ENCODE results near the gene TEC. TPM values are rescaled to one million over a fixed set of nuclear protein-coding genes. Genes with fewer than 3 reads are reported as not detected.
A peak's percentile ranks its signal among the peaks of the same experiment; 100 is the strongest.

Gene TEC
- total and polyA plus RNA-seq, 9 of the 15 experiments (the other 6 are each of a cell fraction or from before 2014, with no cell fraction given) = 5.3 to 14.7 (median 8.8) TPM

DNA sequence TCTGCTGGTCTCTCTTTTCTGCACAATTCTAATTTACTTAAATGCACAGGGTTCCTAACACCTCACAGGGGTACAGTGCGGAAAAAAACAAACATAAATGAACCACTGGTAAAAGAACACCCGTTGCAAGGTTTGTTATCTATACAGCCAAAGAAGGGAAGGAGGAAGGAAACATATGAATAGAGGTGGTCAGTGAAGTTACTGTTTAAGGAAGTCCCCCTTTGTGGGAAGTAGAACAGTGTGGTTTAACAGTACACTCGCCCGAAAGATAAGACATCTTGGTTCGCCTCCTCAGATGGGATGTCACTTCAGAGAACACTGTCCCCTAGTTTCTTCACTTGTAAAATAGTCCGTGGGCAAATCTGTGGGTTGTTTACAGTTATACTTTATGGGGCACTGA is 57.5 kb downstream of the TEC start (continued):
- TF ChIP-seq, protein P1, sequence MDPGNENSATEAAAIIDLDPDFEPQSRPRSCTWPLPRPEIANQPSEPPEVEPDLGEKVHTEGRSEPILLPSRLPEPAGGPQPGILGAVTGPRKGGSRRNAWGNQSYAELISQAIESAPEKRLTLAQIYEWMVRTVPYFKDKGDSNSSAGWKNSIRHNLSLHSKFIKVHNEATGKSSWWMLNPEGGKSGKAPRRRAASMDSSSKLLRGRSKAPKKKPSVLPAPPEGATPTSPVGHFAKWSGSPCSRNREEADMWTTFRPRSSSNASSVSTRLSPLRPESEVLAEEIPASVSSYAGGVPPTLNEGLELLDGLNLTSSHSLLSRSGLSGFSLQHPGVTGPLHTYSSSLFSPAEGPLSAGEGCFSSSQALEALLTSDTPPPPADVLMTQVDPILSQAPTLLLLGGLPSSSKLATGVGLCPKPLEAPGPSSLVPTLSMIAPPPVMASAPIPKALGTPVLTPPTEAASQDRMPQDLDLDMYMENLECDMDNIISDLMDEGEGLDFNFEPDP (CRISPR knock-in tag; IDR thresholded peaks at IDR 0.05) = no peak
- TF ChIP-seq NCOA6 (IDR thresholded peaks at IDR 0.05) = no peak
- TF ChIP-seq FOXJ3 (CRISPR knock-in tag; IDR thresholded peaks at IDR 0.05) = no peak
- TF ChIP-seq, protein P2, sequence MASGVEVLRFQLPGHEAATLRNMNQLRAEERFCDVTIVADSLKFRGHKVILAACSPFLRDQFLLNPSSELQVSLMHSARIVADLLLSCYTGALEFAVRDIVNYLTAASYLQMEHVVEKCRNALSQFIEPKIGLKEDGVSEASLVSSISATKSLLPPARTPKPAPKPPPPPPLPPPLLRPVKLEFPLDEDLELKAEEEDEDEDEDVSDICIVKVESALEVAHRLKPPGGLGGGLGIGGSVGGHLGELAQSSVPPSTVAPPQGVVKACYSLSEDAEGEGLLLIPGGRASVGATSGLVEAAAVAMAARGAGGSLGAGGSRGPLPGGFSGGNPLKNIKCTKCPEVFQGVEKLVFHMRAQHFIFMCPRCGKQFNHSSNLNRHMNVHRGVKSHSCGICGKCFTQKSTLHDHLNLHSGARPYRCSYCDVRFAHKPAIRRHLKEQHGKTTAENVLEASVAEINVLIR (CRISPR knock-in tag; IDR thresholded peaks at IDR 0.05) = no peak
- TF ChIP-seq CTBP1 (IDR thresholded peaks at IDR 0.05; ENCODE audit: borderline replicate concordance) = peak; percentile 61; the same call in 1 of the 2 replicates
- no peak for TF ChIP-seq ZBTB17 (CRISPR knock-in tag; IDR thresholded peaks at IDR 0.05)
- TF ChIP-seq NUFIP1 (IDR thresholded peaks at IDR 0.05; ENCODE audit: partially characterized antibody) = no peak
- no peak for TF ChIP-seq NFXL1 (CRISPR knock-in tag; IDR thresholded peaks at IDR 0.05)
- no peak for TF ChIP-seq ETV5 (CRISPR knock-in tag; IDR thresholded peaks at IDR 0.05; ENCODE audit: low read depth)
- peak; percentile 62; the same call in 1 of the 2 replicates for TF ChIP-seq LEF1 (IDR thresholded peaks at IDR 0.05)
- no peak for TF ChIP-seq CREB1 (IDR thresholded peaks at IDR 0.05)
- no peak for TF ChIP-seq CREB1 (CRISPR knock-in tag; IDR thresholded peaks at IDR 0.05)
- TF ChIP-seq GATAD2B (IDR thresholded peaks at IDR 0.05; ENCODE audit: borderline replicate concordance) = no peak
- TF ChIP-seq ZNF121 (CRISPR knock-in tag; conservative IDR thresholded peaks at IDR 0.05) = no peak
- no peak for TF ChIP-seq NR2C2 (CRISPR knock-in tag; IDR thresholded peaks at IDR 0.05)
- TF ChIP-seq NR2C2 (tag; IDR thresholded peaks at IDR 0.05) = no peak
- TF ChIP-seq, protein P3, sequence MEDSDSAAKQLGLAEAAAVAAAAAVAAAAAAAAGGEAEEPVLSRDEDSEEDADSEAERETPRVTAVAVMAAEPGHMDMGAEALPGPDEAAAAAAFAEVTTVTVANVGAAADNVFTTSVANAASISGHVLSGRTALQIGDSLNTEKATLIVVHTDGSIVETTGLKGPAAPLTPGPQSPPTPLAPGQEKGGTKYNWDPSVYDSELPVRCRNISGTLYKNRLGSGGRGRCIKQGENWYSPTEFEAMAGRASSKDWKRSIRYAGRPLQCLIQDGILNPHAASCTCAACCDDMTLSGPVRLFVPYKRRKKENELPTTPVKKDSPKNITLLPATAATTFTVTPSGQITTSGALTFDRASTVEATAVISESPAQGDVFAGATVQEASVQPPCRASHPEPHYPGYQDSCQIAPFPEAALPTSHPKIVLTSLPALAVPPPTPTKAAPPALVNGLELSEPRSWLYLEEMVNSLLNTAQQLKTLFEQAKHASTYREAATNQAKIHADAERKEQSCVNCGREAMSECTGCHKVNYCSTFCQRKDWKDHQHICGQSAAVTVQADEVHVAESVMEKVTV (CRISPR knock-in tag; IDR thresholded peaks at IDR 0.05) = no peak
- no peak for TF ChIP-seq HNRNPL (IDR thresholded peaks at IDR 0.05; ENCODE audit: low read depth, low read length)
- no peak for TF ChIP-seq TOE1 (IDR thresholded peaks at IDR 0.05; ENCODE audit: borderline replicate concordance)
- TF ChIP-seq TOE1 (CRISPR knock-in tag; IDR thresholded peaks at IDR 0.05; ENCODE audit: borderline replicate concordance, low read depth) = no peak
- no peak for TF ChIP-seq ZNF232 (CRISPR knock-in tag; IDR thresholded peaks at IDR 0.05)
- no peak for TF ChIP-seq HMG20B (CRISPR knock-in tag; IDR thresholded peaks at IDR 0.05)
- TF ChIP-seq SIRT6 (IDR thresholded peaks at IDR 0.05; ENCODE audit: low read depth, low read length) = no peak
- no peak for TF ChIP-seq ZZZ3 (IDR thresholded peaks at IDR 0.05)
- no peak for TF ChIP-seq PML (IDR thresholded peaks at IDR 0.05; ENCODE audit: low read length)
- TF ChIP-seq TAF9B (IDR thresholded peaks at IDR 0.05; ENCODE audit: partially characterized antibody) = no peak
- no peak for TF ChIP-seq ILF3 (IDR thresholded peaks at IDR 0.05; ENCODE audit: borderline replicate concordance)
- no peak for TF ChIP-seq ZBTB7A (IDR thresholded peaks at IDR 0.05; ENCODE audit: borderline replicate concordance, control insufficient read depth, low read depth, low read length)
- TF ChIP-seq PHB2 (IDR thresholded peaks at IDR 0.05; ENCODE audit: low read depth) = no peak
- peak; percentile 91 for TF ChIP-seq SPI1 (IDR thresholded peaks at IDR 0.05; ENCODE audit: borderline replicate concordance, low read depth, low read length)
- TF ChIP-seq XRCC3 (IDR thresholded peaks at IDR 0.05) = no peak

Measured in K562 (cell line).